ENCODE results near the gene TNFRSF1A.

- TF ChIP-seq, protein P1, sequence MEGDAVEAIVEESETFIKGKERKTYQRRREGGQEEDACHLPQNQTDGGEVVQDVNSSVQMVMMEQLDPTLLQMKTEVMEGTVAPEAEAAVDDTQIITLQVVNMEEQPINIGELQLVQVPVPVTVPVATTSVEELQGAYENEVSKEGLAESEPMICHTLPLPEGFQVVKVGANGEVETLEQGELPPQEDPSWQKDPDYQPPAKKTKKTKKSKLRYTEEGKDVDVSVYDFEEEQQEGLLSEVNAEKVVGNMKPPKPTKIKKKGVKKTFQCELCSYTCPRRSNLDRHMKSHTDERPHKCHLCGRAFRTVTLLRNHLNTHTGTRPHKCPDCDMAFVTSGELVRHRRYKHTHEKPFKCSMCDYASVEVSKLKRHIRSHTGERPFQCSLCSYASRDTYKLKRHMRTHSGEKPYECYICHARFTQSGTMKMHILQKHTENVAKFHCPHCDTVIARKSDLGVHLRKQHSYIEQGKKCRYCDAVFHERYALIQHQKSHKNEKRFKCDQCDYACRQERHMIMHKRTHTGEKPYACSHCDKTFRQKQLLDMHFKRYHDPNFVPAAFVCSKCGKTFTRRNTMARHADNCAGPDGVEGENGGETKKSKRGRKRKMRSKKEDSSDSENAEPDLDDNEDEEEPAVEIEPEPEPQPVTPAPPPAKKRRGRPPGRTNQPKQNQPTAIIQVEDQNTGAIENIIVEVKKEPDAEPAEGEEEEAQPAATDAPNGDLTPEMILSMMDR (IDR thresholded peaks at IDR 0.05; ENCODE audit: poor library complexity, severe bottlenecking) = no peak
- no peak for TF ChIP-seq TAF1 (IDR thresholded peaks at IDR 0.05; ENCODE audit: low read depth)
- no peak for TF ChIP-seq REST (IDR thresholded peaks at IDR 0.05; ENCODE audit: borderline replicate concordance)
- TF ChIP-seq EZH2 (IDR thresholded peaks at IDR 0.05; ENCODE audit: borderline replicate concordance, insufficient read depth, low read length, poor library complexity, severe bottlenecking) = no peak
- no peak for TF ChIP-seq EP300 (conservative IDR thresholded peaks at IDR 0.05; ENCODE audit: poor library complexity, severe bottlenecking)
- TF ChIP-seq POLR2AphosphoS5 (IDR thresholded peaks at IDR 0.05) = no peak
- no peak for TF ChIP-seq RAD21 (conservative IDR thresholded peaks at IDR 0.05)
- TF ChIP-seq SMC3 (conservative IDR thresholded peaks at IDR 0.05; ENCODE audit: poor library complexity) = no peak
Measured at GRCh38 chr12:6285532-6286306, 56.2 kb downstream of the TNFRSF1A start.
